Thyroid gland (tissue), 4 donors: ENCODE results near the gene SHCBP1L.

ENCODE experiments used
- CTCF ChIP-seq, 6 experiments: fragments of 200-600 bp in 3 of 6; fragments of 450-650 bp in 3 of 6; sonication (generic) in 3 of 6; IDR thresholded peaks; one replicate each; pipeline ENCODE4 v1.5.1; 2016 to 2019; ENCODE audit warnings: antibody characterized with exemption in 6 of 6, mild to moderate bottlenecking in 2 of 6, inconsistent platforms in 1 of 6, moderate library complexity in 1 of 6
- POLR2A ChIP-seq, 2 donors: fragments of 450-650 bp; IDR thresholded peaks; one replicate each; pipeline ENCODE4 v1.6.1; 2017; ENCODE audit warnings: antibody characterized with exemption in 2 of 2, mild to moderate bottlenecking in 2 of 2, moderate library complexity in 1 of 2

GRCh38 chr1:182985876-182986275, 32.9 kb upstream of the SHCBP1L start:
- no peak for TF ChIP-seq POLR2A (IDR thresholded peaks at IDR 0.05)
- no peak for TF ChIP-seq CTCF (IDR thresholded peaks at IDR 0.05)
